ENCODE measurements around the gene ADGRG3.

The ADGRG3 gene

GRCh38 chr16:57663917-57664661 lies 4.0 kb upstream of the ADGRG3 start:
- peak; percentile 40 for DNase-seq (ENCODE audit: low read depth)

- DNase-seq (ENCODE audit: low read depth): no peak
These were observed 3.5 kb upstream of the ADGRG3 start for GRCh38 chr16:57664662-57665025.

GRCh38 chr16:57665541-57665940 lies 2.6 kb upstream of the ADGRG3 start:
- no peak for DNase-seq (ENCODE audit: low read depth)

GRCh38 chr16:57666353-57667047 lies 1.6 kb upstream of the ADGRG3 start:
- no peak for DNase-seq (ENCODE audit: low read depth)

GRCh38 chr16:57667048-57667525 lies 1.0 kb upstream of the ADGRG3 start:
- no peak for DNase-seq (ENCODE audit: low read depth)

GRCh38 chr16:57667526-57668262 lies 412 bp upstream of the ADGRG3 start:
- DNase-seq (ENCODE audit: low read depth): peak; percentile 73

GRCh38 chr16:57668630-57669475 lies 747 bp downstream of the ADGRG3 start:
- no peak for DNase-seq (ENCODE audit: low read depth)

GRCh38 chr16:57669476-57670162 lies 1.5 kb downstream of the ADGRG3 start:
- no peak for DNase-seq (ENCODE audit: low read depth)

GRCh38 chr16:57670196-57670595 lies 2.1 kb downstream of the ADGRG3 start:
- no peak for DNase-seq (ENCODE audit: low read depth)

- DNase-seq (ENCODE audit: low read depth): peak; percentile 41
These were observed 3.3 kb downstream of the ADGRG3 start for GRCh38 chr16:57671451-57671850.

GRCh38 chr16:57672416-57672815 lies 4.3 kb downstream of the ADGRG3 start:
- no peak for DNase-seq (ENCODE audit: low read depth)

- no peak for DNase-seq (ENCODE audit: low read depth)
These were observed 4.7 kb downstream of the ADGRG3 start for GRCh38 chr16:57672824-57673223.

- no peak for DNase-seq (ENCODE audit: low read depth)
These were observed 7.8 kb downstream of the ADGRG3 start for GRCh38 chr16:57675741-57676551.

- no peak for DNase-seq (ENCODE audit: low read depth)
These were observed 8.5 kb downstream of the ADGRG3 start for GRCh38 chr16:57676553-57677085.

GRCh38 chr16:57677622-57678369 lies 9.7 kb downstream of the ADGRG3 start:
- DNase-seq (ENCODE audit: low read depth): no peak

- no peak for DNase-seq (ENCODE audit: low read depth)
These were observed 10.9 kb downstream of the ADGRG3 start for GRCh38 chr16:57679016-57679415.

GRCh38 chr16:57679767-57680482 lies 11.8 kb downstream of the ADGRG3 start:
- no peak for DNase-seq (ENCODE audit: low read depth)

GRCh38 chr16:57680842-57681375 lies 12.8 kb downstream of the ADGRG3 start:
- DNase-seq (ENCODE audit: low read depth): no peak
